Activated CD4-positive, alpha-beta T cell treated with anti-CD3 and anti-CD28 coated beads, Interleukin-2, Interleukin-4, amounts not matched to agents 100 ng/mL and 50 ng/mL, durations not matched to agents 16 hours and 8 hours (primary cell): ENCODE data around the gene WDR93.

Experiments
- DNase-seq: peaks from one replicate; pipeline ENCODE4 v3.0.0-alpha.2; 2020; ENCODE audit warnings: low spot score

WDR93 gene

GRCh38 chr15:89662893-89663626, 27.6 kb upstream of the WDR93 start:
- no peak for DNase-seq

- DNase-seq = no peak
These were observed 25.9 kb upstream of the WDR93 start for GRCh38 chr15:89664441-89665350.

- peak; percentile 18 for DNase-seq
These were observed 25.0 kb upstream of the WDR93 start for GRCh38 chr15:89665449-89666181.

- no peak for DNase-seq
These were observed 24.3 kb upstream of the WDR93 start for GRCh38 chr15:89666184-89666857.

- DNase-seq = no peak
These were observed 23.5 kb upstream of the WDR93 start for GRCh38 chr15:89666858-89667705.

- no peak for DNase-seq
These were observed 23.0 kb upstream of the WDR93 start for GRCh38 chr15:89667706-89667960.

GRCh38 chr15:89668171-89668570, 22.4 kb upstream of the WDR93 start:
- DNase-seq = no peak

GRCh38 chr15:89669309-89669865, 21.2 kb upstream of the WDR93 start:
- no peak for DNase-seq

GRCh38 chr15:89669941-89670340, 20.7 kb upstream of the WDR93 start:
- DNase-seq = no peak

- DNase-seq = no peak
These were observed 19.5 kb upstream of the WDR93 start for GRCh38 chr15:89670971-89671560.

GRCh38 chr15:89671687-89672086, 18.9 kb upstream of the WDR93 start:
- no peak for DNase-seq

- DNase-seq = no peak
These were observed 18.1 kb upstream of the WDR93 start for GRCh38 chr15:89672221-89673164.

GRCh38 chr15:89673165-89673512, 17.5 kb upstream of the WDR93 start:
- no peak for DNase-seq

GRCh38 chr15:89674526-89674925, 16.1 kb upstream of the WDR93 start:
- DNase-seq = no peak

GRCh38 chr15:89675606-89676005, 15.0 kb upstream of the WDR93 start:
- no peak for DNase-seq

- DNase-seq = no peak
These were observed 13.2 kb upstream of the WDR93 start for GRCh38 chr15:89677381-89677780.

- DNase-seq = no peak
These were observed 11.4 kb upstream of the WDR93 start, which contains the start of gene PLIN1 for GRCh38 chr15:89679212-89679611. TSS of gene PLIN1 (minus strand) at chr15:89679367. CDS start at chr15:89677489, 1,878 bp downstream.

GRCh38 chr15:89680282-89680873, 10.2 kb upstream of the WDR93 start:
- no peak for DNase-seq

GRCh38 chr15:89681146-89681545, 9.5 kb upstream of the WDR93 start:
- DNase-seq = no peak
